Measurements from ENCODE around the gene LYSMD2. TPM values are rescaled to one million over a fixed set of nuclear protein-coding genes. Genes with fewer than 3 reads are reported as not detected.

LYSMD2 gene
- polyA plus RNA-seq, 1 of the 3 experiments (the other 2 are of a cell fraction), result 10.3 TPM

DNA sequence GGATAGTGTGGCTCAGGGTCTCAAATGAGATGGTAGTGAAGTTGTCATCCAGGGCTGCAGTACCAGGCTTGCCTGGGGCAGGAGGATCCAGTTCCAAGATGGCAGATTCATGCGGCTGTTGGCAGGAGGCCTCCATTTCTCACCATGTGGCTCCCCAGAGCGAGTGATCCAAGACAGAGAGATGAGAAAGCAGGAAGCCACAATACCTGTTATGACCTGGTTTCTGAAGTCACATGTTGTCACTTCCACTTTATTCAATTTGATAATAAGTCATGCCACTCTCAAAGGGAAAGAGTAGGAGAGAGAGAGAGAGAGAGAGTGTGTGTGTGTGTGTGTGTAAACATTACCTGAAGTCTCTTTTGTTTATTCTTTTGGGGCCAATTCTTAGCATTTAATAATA lies 44.1 kb upstream of the LYSMD2 start:
- DNase-seq, result no peak
- H3K4me3 ChIP-seq (ENCODE audit: low read depth in 2 of 2, low read length in 1 of 2), result no peak overlapping the region
- no peak overlapping the region for H3K27ac ChIP-seq (ENCODE audit: low read depth in 2 of 2, low read length in 1 of 2)
- no peaks in the 10 kb centered on the region for H3K79me2 ChIP-seq (ENCODE audit: insufficient read depth)
- H3K4me2 ChIP-seq, result no peak overlapping the region
- H3K9me2 ChIP-seq, result no peaks in the 10 kb centered on the region
- ChIA-PET POLR2A (no interaction called here), CTCF (interaction anchor here (1.1 to 1.8 kb wide), 2 partner anchors 132 to 160 kb away, joined by 3 to 14 read pairs; no protein-coding TSS in a partner anchor)
- peaks cover 30 to 50% of the 10 kb centered on the region in 2 experiments for H3K36me3 ChIP-seq (replicated peaks in 1 of 2; ENCODE audit: control insufficient read depth in 1 of 2, insufficient read depth in 2 of 2, low read length in 1 of 2)
- no peaks in the 10 kb centered on the region for H3K4me1 ChIP-seq (ENCODE audit: control insufficient read depth in 1 of 2, insufficient read depth in 2 of 2, low read depth in 1 of 2, low read length in 1 of 2)
- 0 out of 2 replicates have a peak, but pooled peaks cover 3% of the 10 kb centered on the region for H3K9me3 ChIP-seq
- H2AFZ ChIP-seq (ENCODE audit: low read depth), result no peak overlapping the region
- 91% methylated on average over 2 of the region's 2 CpGs for WGBS (ENCODE audit: low lambda C conversion rate)
- H3K9ac ChIP-seq, result no peak overlapping the region
- H3F3A ChIP-seq (replicated peaks; ENCODE audit: insufficient read depth), result no peaks in the 10 kb centered on the region
- TF ChIP-seq, protein P1, sequence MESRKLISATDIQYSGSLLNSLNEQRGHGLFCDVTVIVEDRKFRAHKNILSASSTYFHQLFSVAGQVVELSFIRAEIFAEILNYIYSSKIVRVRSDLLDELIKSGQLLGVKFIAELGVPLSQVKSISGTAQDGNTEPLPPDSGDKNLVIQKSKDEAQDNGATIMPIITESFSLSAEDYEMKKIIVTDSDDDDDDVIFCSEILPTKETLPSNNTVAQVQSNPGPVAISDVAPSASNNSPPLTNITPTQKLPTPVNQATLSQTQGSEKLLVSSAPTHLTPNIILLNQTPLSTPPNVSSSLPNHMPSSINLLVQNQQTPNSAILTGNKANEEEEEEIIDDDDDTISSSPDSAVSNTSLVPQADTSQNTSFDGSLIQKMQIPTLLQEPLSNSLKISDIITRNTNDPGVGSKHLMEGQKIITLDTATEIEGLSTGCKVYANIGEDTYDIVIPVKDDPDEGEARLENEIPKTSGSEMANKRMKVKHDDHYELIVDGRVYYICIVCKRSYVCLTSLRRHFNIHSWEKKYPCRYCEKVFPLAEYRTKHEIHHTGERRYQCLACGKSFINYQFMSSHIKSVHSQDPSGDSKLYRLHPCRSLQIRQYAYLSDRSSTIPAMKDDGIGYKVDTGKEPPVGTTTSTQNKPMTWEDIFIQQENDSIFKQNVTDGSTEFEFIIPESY (IDR thresholded peaks at IDR 0.05; ENCODE audit: borderline replicate concordance, low read depth), result no peak
- TF ChIP-seq, protein P2, sequence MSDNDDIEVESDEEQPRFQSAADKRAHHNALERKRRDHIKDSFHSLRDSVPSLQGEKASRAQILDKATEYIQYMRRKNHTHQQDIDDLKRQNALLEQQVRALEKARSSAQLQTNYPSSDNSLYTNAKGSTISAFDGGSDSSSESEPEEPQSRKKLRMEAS (IDR thresholded peaks at IDR 0.05; ENCODE audit: low read depth), result no peak
- TF ChIP-seq, protein P3, sequence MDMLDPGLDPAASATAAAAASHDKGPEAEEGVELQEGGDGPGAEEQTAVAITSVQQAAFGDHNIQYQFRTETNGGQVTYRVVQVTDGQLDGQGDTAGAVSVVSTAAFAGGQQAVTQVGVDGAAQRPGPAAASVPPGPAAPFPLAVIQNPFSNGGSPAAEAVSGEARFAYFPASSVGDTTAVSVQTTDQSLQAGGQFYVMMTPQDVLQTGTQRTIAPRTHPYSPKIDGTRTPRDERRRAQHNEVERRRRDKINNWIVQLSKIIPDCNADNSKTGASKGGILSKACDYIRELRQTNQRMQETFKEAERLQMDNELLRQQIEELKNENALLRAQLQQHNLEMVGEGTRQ (IDR thresholded peaks at IDR 0.05; ENCODE audit: borderline replicate concordance, low read depth, low read length), result no peak
- TF ChIP-seq, protein P4, sequence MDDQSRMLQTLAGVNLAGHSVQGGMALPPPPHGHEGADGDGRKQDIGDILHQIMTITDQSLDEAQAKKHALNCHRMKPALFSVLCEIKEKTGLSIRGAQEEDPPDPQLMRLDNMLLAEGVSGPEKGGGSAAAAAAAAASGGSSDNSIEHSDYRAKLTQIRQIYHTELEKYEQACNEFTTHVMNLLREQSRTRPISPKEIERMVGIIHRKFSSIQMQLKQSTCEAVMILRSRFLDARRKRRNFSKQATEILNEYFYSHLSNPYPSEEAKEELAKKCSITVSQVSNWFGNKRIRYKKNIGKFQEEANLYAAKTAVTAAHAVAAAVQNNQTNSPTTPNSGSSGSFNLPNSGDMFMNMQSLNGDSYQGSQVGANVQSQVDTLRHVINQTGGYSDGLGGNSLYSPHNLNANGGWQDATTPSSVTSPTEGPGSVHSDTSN (IDR thresholded peaks at IDR 0.05), result no peak
- TF ChIP-seq YY1 (IDR thresholded peaks at IDR 0.05; ENCODE audit: low read depth) (no peak), JUND (IDR thresholded peaks at IDR 0.05) (no peak), TCF12 (IDR thresholded peaks at IDR 0.05) (no peak), SMC3 (IDR thresholded peaks at IDR 0.05; ENCODE audit: low read depth, low read length) (no peak), RFX5 (IDR thresholded peaks at IDR 0.05; ENCODE audit: low read length) (no peak), EZH2phosphoT487 (IDR thresholded peaks at IDR 0.05; ENCODE audit: borderline replicate concordance, low read depth) (no peak), RAD21 (IDR thresholded peaks at IDR 0.05; ENCODE audit: low read length) (no peak), GABPA (IDR thresholded peaks at IDR 0.05; ENCODE audit: low read depth) (no peak), GATA2 (CRISPR knock-in tag; IDR thresholded peaks at IDR 0.05) (no peak)
- TF ChIP-seq, protein P5, sequence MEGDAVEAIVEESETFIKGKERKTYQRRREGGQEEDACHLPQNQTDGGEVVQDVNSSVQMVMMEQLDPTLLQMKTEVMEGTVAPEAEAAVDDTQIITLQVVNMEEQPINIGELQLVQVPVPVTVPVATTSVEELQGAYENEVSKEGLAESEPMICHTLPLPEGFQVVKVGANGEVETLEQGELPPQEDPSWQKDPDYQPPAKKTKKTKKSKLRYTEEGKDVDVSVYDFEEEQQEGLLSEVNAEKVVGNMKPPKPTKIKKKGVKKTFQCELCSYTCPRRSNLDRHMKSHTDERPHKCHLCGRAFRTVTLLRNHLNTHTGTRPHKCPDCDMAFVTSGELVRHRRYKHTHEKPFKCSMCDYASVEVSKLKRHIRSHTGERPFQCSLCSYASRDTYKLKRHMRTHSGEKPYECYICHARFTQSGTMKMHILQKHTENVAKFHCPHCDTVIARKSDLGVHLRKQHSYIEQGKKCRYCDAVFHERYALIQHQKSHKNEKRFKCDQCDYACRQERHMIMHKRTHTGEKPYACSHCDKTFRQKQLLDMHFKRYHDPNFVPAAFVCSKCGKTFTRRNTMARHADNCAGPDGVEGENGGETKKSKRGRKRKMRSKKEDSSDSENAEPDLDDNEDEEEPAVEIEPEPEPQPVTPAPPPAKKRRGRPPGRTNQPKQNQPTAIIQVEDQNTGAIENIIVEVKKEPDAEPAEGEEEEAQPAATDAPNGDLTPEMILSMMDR (IDR thresholded peaks at IDR 0.05), result no peak
- TF ChIP-seq, protein P6, sequence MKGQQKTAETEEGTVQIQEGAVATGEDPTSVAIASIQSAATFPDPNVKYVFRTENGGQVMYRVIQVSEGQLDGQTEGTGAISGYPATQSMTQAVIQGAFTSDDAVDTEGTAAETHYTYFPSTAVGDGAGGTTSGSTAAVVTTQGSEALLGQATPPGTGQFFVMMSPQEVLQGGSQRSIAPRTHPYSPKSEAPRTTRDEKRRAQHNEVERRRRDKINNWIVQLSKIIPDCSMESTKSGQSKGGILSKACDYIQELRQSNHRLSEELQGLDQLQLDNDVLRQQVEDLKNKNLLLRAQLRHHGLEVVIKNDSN (IDR thresholded peaks at IDR 0.05; ENCODE audit: borderline replicate concordance, low read depth), result no peak
- TF ChIP-seq, protein P7, sequence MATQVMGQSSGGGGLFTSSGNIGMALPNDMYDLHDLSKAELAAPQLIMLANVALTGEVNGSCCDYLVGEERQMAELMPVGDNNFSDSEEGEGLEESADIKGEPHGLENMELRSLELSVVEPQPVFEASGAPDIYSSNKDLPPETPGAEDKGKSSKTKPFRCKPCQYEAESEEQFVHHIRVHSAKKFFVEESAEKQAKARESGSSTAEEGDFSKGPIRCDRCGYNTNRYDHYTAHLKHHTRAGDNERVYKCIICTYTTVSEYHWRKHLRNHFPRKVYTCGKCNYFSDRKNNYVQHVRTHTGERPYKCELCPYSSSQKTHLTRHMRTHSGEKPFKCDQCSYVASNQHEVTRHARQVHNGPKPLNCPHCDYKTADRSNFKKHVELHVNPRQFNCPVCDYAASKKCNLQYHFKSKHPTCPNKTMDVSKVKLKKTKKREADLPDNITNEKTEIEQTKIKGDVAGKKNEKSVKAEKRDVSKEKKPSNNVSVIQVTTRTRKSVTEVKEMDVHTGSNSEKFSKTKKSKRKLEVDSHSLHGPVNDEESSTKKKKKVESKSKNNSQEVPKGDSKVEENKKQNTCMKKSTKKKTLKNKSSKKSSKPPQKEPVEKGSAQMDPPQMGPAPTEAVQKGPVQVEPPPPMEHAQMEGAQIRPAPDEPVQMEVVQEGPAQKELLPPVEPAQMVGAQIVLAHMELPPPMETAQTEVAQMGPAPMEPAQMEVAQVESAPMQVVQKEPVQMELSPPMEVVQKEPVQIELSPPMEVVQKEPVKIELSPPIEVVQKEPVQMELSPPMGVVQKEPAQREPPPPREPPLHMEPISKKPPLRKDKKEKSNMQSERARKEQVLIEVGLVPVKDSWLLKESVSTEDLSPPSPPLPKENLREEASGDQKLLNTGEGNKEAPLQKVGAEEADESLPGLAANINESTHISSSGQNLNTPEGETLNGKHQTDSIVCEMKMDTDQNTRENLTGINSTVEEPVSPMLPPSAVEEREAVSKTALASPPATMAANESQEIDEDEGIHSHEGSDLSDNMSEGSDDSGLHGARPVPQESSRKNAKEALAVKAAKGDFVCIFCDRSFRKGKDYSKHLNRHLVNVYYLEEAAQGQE (IDR thresholded peaks at IDR 0.05; ENCODE audit: low read depth, low read length), result no peak
- H3K27me3 ChIP-seq (ENCODE audit: insufficient read depth), result no peaks in the 10 kb centered on the region
- no peaks in the 10 kb centered on the region for H4K20me1 ChIP-seq (ENCODE audit: insufficient read depth)
